Right atrium auricular region (tissue), 2 donors: ENCODE results near the gene SLC44A3. TPM values are rescaled to one million over a fixed set of nuclear protein-coding genes. Genes with fewer than 3 reads are reported as not detected.

Experiments
- DNase-seq: peaks from one replicate; pipeline ENCODE4 v3.0.0-alpha.2; 2019; ENCODE audit warnings: low spot score
- H3K27ac ChIP-seq, 2 donors: fragments of 200-600 bp; sonication (generic); 1 replicate in 1 of 2; 2 replicates in 1 of 2; pipeline ENCODE4 v1.5.1; 2016 to 2019
- H3K27me3 ChIP-seq, 2 donors: fragments of 200-600 bp; sonication (generic); one replicate each; pipeline versions ENCODE4 v1.5.1 to v1.6.0; 2017 to 2019
- H3K36me3 ChIP-seq: fragments of 200-600 bp; sonication (generic); one replicate; pipeline ENCODE4 v1.5.1; 2016
- H3K4me1 ChIP-seq, 2 donors: fragments of 200-600 bp; sonication (generic); one replicate each; pipeline versions ENCODE4 v1.5.1 to v1.6.0; 2017 to 2019
- H3K4me3 ChIP-seq, 2 donors: fragments of 200-600 bp; sonication (generic); 1 replicate in 1 of 2; 2 replicates in 1 of 2; pipeline ENCODE4 v1.5.1; 2017 to 2019; ENCODE audit warnings: mild to moderate bottlenecking in 1 of 2, moderate library complexity in 1 of 2
- H3K9me3 ChIP-seq, 2 donors: fragments of 200-600 bp; sonication (generic); one replicate each; pipeline ENCODE4 v1.5.1; 2019
- CTCF ChIP-seq, 2 donors: fragments of 200-600 bp; sonication (generic); IDR thresholded peaks; one replicate each; pipeline ENCODE4 v1.5.1; 2019; ENCODE audit warnings: antibody characterized with exemption in 2 of 2
- total RNA-seq, 2 donors: library from RNA; depleted of rRNA; stranded (reverse); fragments of >200 nt; gene quantifications; one replicate each; pipeline ENCODE4 v1.1.0, GENCODE V29; 2016

Gene SLC44A3
- total RNA-seq, 2 donors from 2014 or later: 2.7 to 9.5 TPM

GRCh38 chr1:94886361-94886760 is 66.2 kb downstream of the SLC44A3 start:
- Histone ChIP-seq H3K4me1 (no peaks in the 10 kb centered on the region), H3K36me3 (no peaks in the 10 kb centered on the region), H3K9me3 (no peaks in the 10 kb centered on the region), H3K4me3 (no peak overlapping the region), H3K27me3 (no peaks in the 10 kb centered on the region), H3K27ac (no peak overlapping the region)
- DNase-seq: no peak
- no peak for TF ChIP-seq CTCF (IDR thresholded peaks at IDR 0.05)

DNA sequence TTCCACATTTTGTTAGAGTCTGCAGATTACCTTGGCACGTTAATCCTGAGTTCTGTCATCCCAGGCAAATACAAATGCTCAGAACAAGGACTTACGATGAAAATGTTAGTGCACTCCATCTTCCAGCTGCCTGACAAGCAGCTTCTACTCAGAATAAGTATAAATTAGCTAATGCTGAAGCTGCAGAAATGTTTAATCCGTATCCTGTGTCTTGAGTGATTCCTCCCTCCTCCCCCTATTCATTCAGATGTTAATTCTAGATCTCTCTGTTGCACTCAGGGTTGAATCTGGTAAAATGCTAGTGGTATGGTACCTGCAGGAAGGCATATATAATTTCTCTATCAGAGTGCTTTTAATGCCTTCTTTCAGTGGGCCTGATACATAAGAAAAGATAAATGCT is 66.9 kb downstream of the SLC44A3 start:
- no peaks in the 10 kb centered on the region for H3K27me3 ChIP-seq
- no peak overlapping the region for H3K4me3 ChIP-seq
- H3K27ac ChIP-seq: no peak overlapping the region
- DNase-seq: no peak
- TF ChIP-seq CTCF (IDR thresholded peaks at IDR 0.05): no peak
- H3K4me1 ChIP-seq: no peaks in the 10 kb centered on the region
- no peaks in the 10 kb centered on the region for H3K9me3 ChIP-seq
- no peaks in the 10 kb centered on the region for H3K36me3 ChIP-seq

GRCh38 chr1:94887603-94888171 is 67.5 kb downstream of the SLC44A3 start:
- Histone ChIP-seq H3K27me3 (no peaks in the 10 kb centered on the region), H3K4me1 (no peaks in the 10 kb centered on the region), H3K36me3 (no peaks in the 10 kb centered on the region), H3K9me3 (no peaks in the 10 kb centered on the region), H3K27ac (no peak overlapping the region), H3K4me3 (no peak overlapping the region)
- DNase-seq: no peak
- no peak for TF ChIP-seq CTCF (IDR thresholded peaks at IDR 0.05)

DNA sequence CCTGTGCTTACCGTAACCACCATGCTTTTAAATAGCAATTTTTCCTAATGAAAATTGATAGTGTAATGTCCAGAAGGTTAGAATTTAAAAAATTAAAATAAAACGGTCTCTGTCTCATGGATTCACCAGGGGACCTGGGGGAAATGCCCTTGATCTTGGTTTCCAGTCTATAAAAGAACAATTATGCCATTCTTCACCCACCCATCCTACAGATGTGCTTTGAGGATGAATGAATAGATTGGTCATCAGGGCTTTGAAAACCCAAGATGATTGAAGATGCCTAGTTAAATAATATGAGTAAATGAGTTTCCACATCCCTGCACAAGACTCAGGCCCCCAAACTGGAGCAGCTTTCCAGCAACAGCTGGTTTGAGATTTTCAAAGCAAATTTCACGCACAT is 68.0 kb downstream of the SLC44A3 start:
- Histone ChIP-seq H3K4me1 (no peaks in the 10 kb centered on the region), H3K4me3 (no peak overlapping the region), H3K27ac (no peak overlapping the region), H3K27me3 (no peaks in the 10 kb centered on the region), H3K36me3 (peaks cover under 1% of the 10 kb centered on the region), H3K9me3 (no peaks in the 10 kb centered on the region)
- DNase-seq: no peak
- no peak for TF ChIP-seq CTCF (IDR thresholded peaks at IDR 0.05)

DNA sequence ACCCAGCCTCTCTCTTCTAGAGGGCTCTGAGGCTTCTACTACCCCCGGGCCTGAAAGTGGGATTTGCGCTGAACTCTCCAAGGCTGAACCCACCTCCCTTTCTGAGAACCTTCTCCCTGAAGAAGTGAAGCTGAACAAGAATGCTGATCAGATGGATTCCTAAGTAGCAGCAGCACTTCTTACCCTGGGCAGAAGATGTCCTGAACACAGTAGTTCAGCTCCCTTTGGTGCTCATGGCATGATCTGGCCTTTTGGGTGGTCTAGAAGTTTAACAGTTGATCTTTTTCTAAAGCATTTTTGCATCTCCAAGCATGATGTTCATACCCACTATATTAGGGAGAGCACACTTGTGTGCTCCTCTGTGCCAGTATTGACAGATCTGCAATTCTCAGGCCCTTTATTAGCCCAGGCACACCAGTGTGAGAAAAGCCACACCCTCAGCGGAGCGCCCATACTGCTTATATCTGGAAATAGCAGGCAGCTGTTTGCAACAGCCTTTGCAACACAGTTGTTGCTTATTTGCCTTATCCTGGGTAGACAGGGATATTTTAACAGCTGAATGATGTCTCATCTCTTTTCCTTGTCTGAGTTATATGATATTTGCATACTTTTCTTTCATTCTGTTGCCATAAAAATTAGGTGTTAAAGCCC is 72.6 kb downstream of the SLC44A3 start:
- H3K4me3 ChIP-seq: no peak overlapping the region
- no peaks in the 10 kb centered on the region for H3K27me3 ChIP-seq
- peaks cover 35% of the 10 kb centered on the region for H3K36me3 ChIP-seq
- H3K27ac ChIP-seq: no peak overlapping the region
- TF ChIP-seq CTCF (IDR thresholded peaks at IDR 0.05): no peak
- H3K9me3 ChIP-seq: no peaks in the 10 kb centered on the region
- DNase-seq: no peak
- no peaks in the 10 kb centered on the region for H3K4me1 ChIP-seq

GRCh38 chr1:94894630-94895029 is 74.5 kb downstream of the SLC44A3 start:
- no peak for TF ChIP-seq CTCF (IDR thresholded peaks at IDR 0.05)
- Histone ChIP-seq H3K4me1 (peaks cover 0 to 7% of the 10 kb centered on the region in 2 donors), H3K27ac (no peak overlapping the region), H3K27me3 (no peaks in the 10 kb centered on the region), H3K4me3 (no peak overlapping the region), H3K9me3 (no peaks in the 10 kb centered on the region), H3K36me3 (peaks cover 51% of the 10 kb centered on the region)
- no peak for DNase-seq
